IMR-90 (cell line): ENCODE results near the gene CAMK2B. TPM values are rescaled to one million over a fixed set of nuclear protein-coding genes. Genes with fewer than 3 reads are reported as not detected.

Source experiments
- ATAC-seq: fragments of 200-7000 bp; cut with Tn5 transposase; 2 replicates; pipeline ENCODE4 v1.9.1; 2020; ENCODE audit warnings: low read depth, mild to moderate bottlenecking, moderate library complexity
- BruUV-seq: library from RNA; stranded (reverse); fragments of 400-500 nt; replicated peaks from 2 replicates; lab custom pipeline; 2021; lab: Mats Ljungman, UMichigan
- CTCF ChIA-PET: fragments of 300-600 bp; formaldehyde crosslinking; extraction: SDS; loops from one replicate; lab custom pipeline; 2021; ENCODE audit warnings: antibody characterized with exemption; lab: Yijun Ruan, JAX
- POLR2A ChIA-PET: fragments of 300-600 bp; sonication (Branson Sonifier 250); formaldehyde crosslinking; loops from one replicate; lab custom pipeline; 2022; ENCODE audit warnings: antibody characterized with exemption; ENCODE audit not compliant: unreplicated experiment; lab: Charles Lee
- DNase-seq: peaks from one replicate; pipeline ENCODE4 v3.0.0; 2013
- H2AFZ ChIP-seq: replicated peaks from 2 replicates; pipeline ENCODE3; 2013; ENCODE audit warnings: low read length, mild to moderate bottlenecking; ENCODE audit not compliant: poor library complexity
- H2AK5ac ChIP-seq: 2 replicates; pipeline ENCODE4 v1.6.1; 2013; ENCODE audit warnings: low read depth, low read length, inconsistent platforms
- H2AK9ac ChIP-seq: replicated peaks from 2 replicates; pipeline ENCODE3; 2013; ENCODE audit warnings: mild to moderate bottlenecking, low read depth, low read length, moderate library complexity; ENCODE audit not compliant: poor library complexity
- H2BK120ac ChIP-seq: 2 replicates; pipeline ENCODE4 v1.6.1; 2013; ENCODE audit warnings: low read depth, low read length, inconsistent platforms
- H2BK15ac ChIP-seq: 3 replicates; pipeline ENCODE4 v1.6.1; 2013; ENCODE audit warnings: low read depth, low read length, inconsistent platforms
- H2BK20ac ChIP-seq: 2 replicates; pipeline ENCODE4 v1.6.1; 2013; ENCODE audit warnings: low read depth, mild to moderate bottlenecking, inconsistent platforms, low read length, moderate library complexity
- H2BK5ac ChIP-seq: 2 replicates; pipeline ENCODE4 v1.6.1; 2013; ENCODE audit warnings: mild to moderate bottlenecking, low read depth, low read length, inconsistent platforms; ENCODE audit not compliant: poor library complexity, severe bottlenecking
- H3K14ac ChIP-seq: replicated peaks from 2 replicates; pipeline ENCODE4 v1.6.1; 2013; ENCODE audit warnings: low read depth, low read length, inconsistent platforms
- H3K18ac ChIP-seq: 2 replicates; pipeline ENCODE4 v1.6.1; 2013; ENCODE audit warnings: low read depth, low read length, control low read depth
- H3K23ac ChIP-seq: 2 replicates; pipeline ENCODE4 v1.6.1; 2013; ENCODE audit warnings: low read depth, low read length, inconsistent platforms
- H3K27ac ChIP-seq: 2 replicates; pipeline ENCODE4 v1.5.1; 2013; ENCODE audit warnings: mild to moderate bottlenecking, control low read depth, low read length; ENCODE audit not compliant: insufficient read depth
- H3K27me3 ChIP-seq: 2 replicates; pipeline ENCODE4 v1.6.1; 2013; ENCODE audit warnings: low read length; ENCODE audit not compliant: control insufficient read depth, insufficient read depth
- H3K36me3 ChIP-seq: 2 replicates; pipeline ENCODE4 v1.6.1; 2013; ENCODE audit warnings: low read length, mixed read lengths; ENCODE audit not compliant: control insufficient read depth, insufficient read depth
- H3K4ac ChIP-seq: 2 replicates; pipeline ENCODE4 v1.6.1; 2013; ENCODE audit warnings: low read depth, low read length, inconsistent platforms
- H3K4me1 ChIP-seq: 2 replicates; pipeline ENCODE4 v1.6.1; 2013; ENCODE audit warnings: low read length, mixed read lengths; ENCODE audit not compliant: control insufficient read depth, insufficient read depth
- H3K4me2 ChIP-seq: 2 replicates; pipeline ENCODE4 v1.6.1; 2013; ENCODE audit warnings: low read depth, mild to moderate bottlenecking, control low read depth, low read length, moderate library complexity
- H3K4me3 ChIP-seq: 2 replicates; pipeline ENCODE4 v1.5.1; 2013; ENCODE audit warnings: low read depth, mild to moderate bottlenecking, control low read depth, low read length, moderate library complexity; ENCODE audit not compliant: insufficient read depth
- H3K56ac ChIP-seq: 2 replicates; pipeline ENCODE4 v1.6.1; 2013; ENCODE audit warnings: low read length, inconsistent platforms; ENCODE audit not compliant: insufficient read depth; ENCODE audit errors: extremely low read depth
- H3K79me1 ChIP-seq, 2 experiments: 2 replicates each; pipeline ENCODE4 v1.6.1; 2013; ENCODE audit warnings: low read length in 2 of 2, inconsistent platforms in 1 of 2, low read depth in 1 of 2
- H3K9ac ChIP-seq: 2 replicates; pipeline ENCODE4 v1.6.1; 2013; ENCODE audit warnings: low read depth, low read length, control low read depth
- H3K9me1 ChIP-seq: 2 replicates; pipeline ENCODE4 v1.6.1; 2013; ENCODE audit warnings: low read length, inconsistent platforms; ENCODE audit not compliant: insufficient read depth
- H3K9me3 ChIP-seq: 2 replicates; pipeline ENCODE4 v1.6.1; 2013; ENCODE audit warnings: low read length; ENCODE audit not compliant: control insufficient read depth, insufficient read depth
- H4K20me1 ChIP-seq: 2 replicates; pipeline ENCODE4 v1.6.1; 2013; ENCODE audit warnings: low read length, inconsistent platforms; ENCODE audit not compliant: insufficient read depth
- H4K5ac ChIP-seq: 2 replicates; pipeline ENCODE4 v1.6.1; 2013; ENCODE audit warnings: mild to moderate bottlenecking, low read depth, low read length, control low read depth
- H4K8ac ChIP-seq, 2 experiments: 2 replicates each; pipeline ENCODE4 v1.6.1; 2013; ENCODE audit warnings: low read depth in 2 of 2, low read length in 2 of 2, control low read depth in 1 of 2, inconsistent platforms in 1 of 2
- H4K91ac ChIP-seq: 2 replicates; pipeline ENCODE4 v1.6.1; 2013; ENCODE audit warnings: low read depth, low read length, inconsistent platforms; ENCODE audit not compliant: insufficient read depth
- BHLHE40 ChIP-seq: fragments of 150-350 bp; IDR thresholded peaks from 2 replicates; pipeline ENCODE4 v1.6.1; 2016; ENCODE audit warnings: mild to moderate bottlenecking, low read depth, low read length
- CEBPB ChIP-seq: IDR thresholded peaks from 2 replicates; pipeline ENCODE4 v1.6.1; 2012; ENCODE audit warnings: low read depth, low read length, improper control_type of control experiment
- CHD1 ChIP-seq: IDR thresholded peaks from 2 replicates; pipeline ENCODE4 v1.6.1; 2012; ENCODE audit warnings: low read depth, low read length, improper control_type of control experiment
- CTCF ChIP-seq: conservative IDR thresholded peaks from 2 replicates; pipeline ENCODE4 v1.5.1; 2012; ENCODE audit warnings: mild to moderate bottlenecking, low read depth, low read length, improper control_type of control experiment
- FOS ChIP-seq: fragments of 150-350 bp; IDR thresholded peaks from 2 replicates; pipeline ENCODE4 v1.6.1; 2016; ENCODE audit warnings: low read depth, low read length
- MAFK ChIP-seq: IDR thresholded peaks from 2 replicates; pipeline ENCODE4 v1.6.1; 2012; ENCODE audit warnings: low read depth, low read length, improper control_type of control experiment
- MAZ ChIP-seq: IDR thresholded peaks from 2 replicates; pipeline ENCODE4 v1.6.1; 2012; ENCODE audit warnings: low read depth, mild to moderate bottlenecking, low read length, improper control_type of control experiment, moderate library complexity, borderline replicate concordance
- MXI1 ChIP-seq: IDR thresholded peaks from 2 replicates; pipeline ENCODE4 v1.6.1; 2012; ENCODE audit warnings: low read depth, mild to moderate bottlenecking, low read length, moderate library complexity, borderline replicate concordance
- NFE2L2 ChIP-seq: fragments of 150-350 bp; IDR thresholded peaks from 2 replicates; pipeline ENCODE4 v1.6.1; 2016; ENCODE audit warnings: low read depth, mild to moderate bottlenecking, low read length
- POLR2A ChIP-seq: IDR thresholded peaks from 2 replicates; pipeline ENCODE4 v1.6.1; 2012; ENCODE audit warnings: mild to moderate bottlenecking, low read depth, low read length
- RAD21 ChIP-seq: IDR thresholded peaks from 2 replicates; pipeline ENCODE4 v1.6.1; 2012; ENCODE audit warnings: low read length, improper control_type of control experiment
- RCOR1 ChIP-seq: IDR thresholded peaks from 2 replicates; pipeline ENCODE4 v1.6.1; 2012; ENCODE audit warnings: mild to moderate bottlenecking, low read length, improper control_type of control experiment; ENCODE audit not compliant: insufficient replicate concordance
- RFX5 ChIP-seq: IDR thresholded peaks from 2 replicates; pipeline ENCODE4 v1.8.0; 2012; ENCODE audit warnings: low read depth, mild to moderate bottlenecking, low read length, moderate library complexity
- SMC3 ChIP-seq: fragments of 150-350 bp; IDR thresholded peaks from 2 replicates; pipeline ENCODE4 v1.6.1; 2016; ENCODE audit warnings: low read depth, mild to moderate bottlenecking, antibody characterized with exemption, low read length, moderate library complexity
- USF2 ChIP-seq: fragments of 150-350 bp; IDR thresholded peaks from 2 replicates; pipeline ENCODE4 v1.6.1; 2017; ENCODE audit warnings: mild to moderate bottlenecking, antibody characterized with exemption, low read length, low read depth
- WGBS, 2 experiments: methylation state at CpG; one replicate each; pipeline versions ENCODE4 v1.1.5 to v1.1.7; 2013; ENCODE audit warnings: missing lambda C conversion rate in 2 of 2; ENCODE audit not compliant: insufficient read length in 1 of 2; ENCODE audit errors: extremely low coverage in 2 of 2; 5-methylcytosine and 5-hydroxymethylcytosine counted together
- dilution Hi-C: fragments of 300-500 bp; cut with HindIII; formaldehyde crosslinking; loops from one replicate; pipeline ENCODE4 v1.14.3; 2018; ENCODE audit warnings: low sequenced_read_pairs; ENCODE audit not compliant: unreplicated experiment
- in situ Hi-C: fragments of 300-500 bp; cut with MboI; formaldehyde crosslinking; loops from 3 replicates; pipeline ENCODE4 v1.14.3; 2019; ENCODE audit warnings: low sequenced_read_pairs, inconsistent platforms, mixed read lengths
- intact Hi-C: fragments of 100-400 bp; cut with micrococcal nuclease; formaldehyde crosslinking; loops from 2 replicates; pipeline ENCODE4 v1.10.0; 2022
- polyA plus RNA-seq, 3 experiments: library from polyadenylated mRNA; depleted of rRNA; stranded (reverse); fragments of >200 nt; gene quantifications; 2 replicates each; pipeline ENCODE4 v1.2.3, GENCODE V29; 2012; ENCODE audit warnings: low replicate concordance in 1 of 3
- total RNA-seq: library from RNA; depleted of rRNA; stranded (reverse); fragments of >200 nt; gene quantifications from 2 replicates; pipeline ENCODE4 v1.2.3, GENCODE V29; 2012
- TF ChIP-seq, protein P1 (sequence below): fragments of 150-350 bp; IDR thresholded peaks from 2 replicates; pipeline ENCODE4 v1.6.1; 2016; ENCODE audit warnings: low read depth, mild to moderate bottlenecking, low read length, moderate library complexity, borderline replicate concordance

The CAMK2B gene
- total and polyA plus RNA-seq, 2 of the 4 experiments (the other 2 are of a cell fraction), result 0.18 to 0.36 TPM

GRCh38 chr7:44213206-44213876 is 112.1 kb downstream of the CAMK2B start:
- TF ChIP-seq CEBPB (no peak), RFX5 (no peak), POLR2A (no peak), MXI1 (no peak), CTCF (no peak), CHD1 (no peak), BHLHE40 (no peak), USF2 (no peak), FOS (no peak), NFE2L2 (no peak), MAFK (no peak), RCOR1 (no peak), MAZ (no peak), RAD21 (no peak), SMC3 (no peak)
- TF ChIP-seq, protein P1, sequence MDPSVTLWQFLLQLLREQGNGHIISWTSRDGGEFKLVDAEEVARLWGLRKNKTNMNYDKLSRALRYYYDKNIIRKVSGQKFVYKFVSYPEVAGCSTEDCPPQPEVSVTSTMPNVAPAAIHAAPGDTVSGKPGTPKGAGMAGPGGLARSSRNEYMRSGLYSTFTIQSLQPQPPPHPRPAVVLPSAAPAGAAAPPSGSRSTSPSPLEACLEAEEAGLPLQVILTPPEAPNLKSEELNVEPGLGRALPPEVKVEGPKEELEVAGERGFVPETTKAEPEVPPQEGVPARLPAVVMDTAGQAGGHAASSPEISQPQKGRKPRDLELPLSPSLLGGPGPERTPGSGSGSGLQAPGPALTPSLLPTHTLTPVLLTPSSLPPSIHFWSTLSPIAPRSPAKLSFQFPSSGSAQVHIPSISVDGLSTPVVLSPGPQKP, result no peak
- Histone ChIP-seq H3K4me2 (no peak overlapping the region), H3K36me3 (peaks cover 51% of the 10 kb centered on the region), H3K14ac (no peak overlapping the region), H3K27ac (no peak overlapping the region), H3K9me3 (no peaks in the 10 kb centered on the region), H3K18ac (no peak overlapping the region), H3K4me3 (no peak overlapping the region), H2BK5ac (no peak overlapping the region), H4K5ac (no peak overlapping the region), H2BK20ac (no peak overlapping the region), H4K20me1 (peaks cover 12% of the 10 kb centered on the region), H4K91ac (no peak overlapping the region), H2AK9ac (no peak overlapping the region), H3K4me1 (no peaks in the 10 kb centered on the region), H3K9me1 (no peaks in the 10 kb centered on the region; the same call in 1 of the 2 replicates), H2AK5ac (no peak overlapping the region), H3K27me3 (no peaks in the 10 kb centered on the region), H3K4ac (no peak overlapping the region), H4K8ac (no peak overlapping the region), H2AFZ (no peak overlapping the region), H3K79me1 (peaks cover 11 to 20% of the 10 kb centered on the region in 2 experiments), H3K23ac (no peak overlapping the region), H3K9ac (no peak overlapping the region), H2BK120ac (no peak overlapping the region), H2BK15ac (no peak overlapping the region), H3K56ac (no peak overlapping the region)
- no peak for ATAC-seq
- in situ Hi-C loops (no loop called here), dilution Hi-C loops (no loop called here), intact Hi-C loops (no loop called here)
- BruUV-seq, result TSS peak; percentile 63
- DNase-seq, result no peak
- 83% methylated on average over 1 of the region's 3 CpGs; no CpG with 5 or more reads in 1 of the 2 experiments for WGBS, 2 experiments
- ChIA-PET POLR2A (no interaction called here), CTCF (no interaction called here)
